SK-N-MC (cell line): ENCODE measurements around the gene SPEF2.

Experiments
- EZH2 ChIP-seq: fragments of 200-600 bp; sonication (generic); IDR thresholded peaks from one replicate; pipeline ENCODE4 v1.6.1; 2017; ENCODE audit warnings: antibody characterized with exemption
- POLR2AphosphoS5 ChIP-seq: IDR thresholded peaks from 2 replicates; pipeline ENCODE4 v1.6.1; 2012; ENCODE audit warnings: mild to moderate bottlenecking, low read depth, low read length, borderline replicate concordance

- TF ChIP-seq EZH2 (no peak), POLR2AphosphoS5 (no peak)
These were observed 210.5 kb downstream of the SPEF2 start for GRCh38 chr5:35828082-35828598.
